HG02852 (cell line): ENCODE data around the gene CTSH.
"Not testable (repeated sequence)": the region's sequence is repeated elsewhere in the genome, so short reads cannot be mapped to it uniquely, and the experiment has no call there.

ENCODE experiments used
- ATAC-seq: cut with Tn5 transposase; IDR thresholded peaks from one replicate; pipeline ENCODE4 v1.9.1; 2021; ENCODE audit warnings: mild to moderate bottlenecking, moderate library complexity; ENCODE audit not compliant: unreplicated experiment

CTSH gene

GRCh38 chr15:78944202-78944625 is 632 bp downstream of the CTSH start:
- peak; percentile 25 for ATAC-seq

- no peak for ATAC-seq
Measured at GRCh38 chr15:78943692-78944091, 1.2 kb downstream of the CTSH start.

GRCh38 chr15:78942741-78943140 is 2.1 kb downstream of the CTSH start:
- no peak for ATAC-seq

GRCh38 chr15:78938658-78939488 is 6.0 kb downstream of the CTSH start:
- ATAC-seq = peak; percentile 76

- ATAC-seq = no peak
Measured at GRCh38 chr15:78937132-78937739, 7.6 kb downstream of the CTSH start.

GRCh38 chr15:78934655-78935023 is 10.2 kb downstream of the CTSH start:
- no peak for ATAC-seq

GRCh38 chr15:78933823-78934654 is 10.8 kb downstream of the CTSH start:
- ATAC-seq = no peak

GRCh38 chr15:78933187-78933822 is 11.5 kb downstream of the CTSH start:
- ATAC-seq = no peak

GRCh38 chr15:78932258-78932808 is 12.5 kb downstream of the CTSH start:
- ATAC-seq = no peak

GRCh38 chr15:78931439-78932257 is 13.2 kb downstream of the CTSH start:
- no peak for ATAC-seq

- ATAC-seq = no peak
Measured at GRCh38 chr15:78930577-78931388, 14.1 kb downstream of the CTSH start.

GRCh38 chr15:78929536-78930264 is 15.1 kb downstream of the CTSH start:
- no peak for ATAC-seq

- no peak for ATAC-seq
Measured at GRCh38 chr15:78928616-78929093, 16.2 kb downstream of the CTSH start.

- ATAC-seq = not testable (repeated sequence)
Measured at GRCh38 chr15:78928176-78928575, 16.7 kb downstream of the CTSH start.

- ATAC-seq = no peak
Measured at GRCh38 chr15:78927077-78927790, 17.6 kb downstream of the CTSH start.

- ATAC-seq = no peak
Measured at GRCh38 chr15:78925956-78926743, 18.7 kb downstream of the CTSH start.

- ATAC-seq = no peak
Measured at GRCh38 chr15:78925076-78925624, 19.7 kb downstream of the CTSH start.
